Measurements from ENCODE around the gene FBXW10.
A peak's percentile ranks its signal among the peaks of the same experiment; 100 is the strongest.
"Not testable (repeated sequence)": the region's sequence is repeated elsewhere in the genome, so short reads cannot be mapped to it uniquely, and the experiment has no call there.

FBXW10 gene, protein sequence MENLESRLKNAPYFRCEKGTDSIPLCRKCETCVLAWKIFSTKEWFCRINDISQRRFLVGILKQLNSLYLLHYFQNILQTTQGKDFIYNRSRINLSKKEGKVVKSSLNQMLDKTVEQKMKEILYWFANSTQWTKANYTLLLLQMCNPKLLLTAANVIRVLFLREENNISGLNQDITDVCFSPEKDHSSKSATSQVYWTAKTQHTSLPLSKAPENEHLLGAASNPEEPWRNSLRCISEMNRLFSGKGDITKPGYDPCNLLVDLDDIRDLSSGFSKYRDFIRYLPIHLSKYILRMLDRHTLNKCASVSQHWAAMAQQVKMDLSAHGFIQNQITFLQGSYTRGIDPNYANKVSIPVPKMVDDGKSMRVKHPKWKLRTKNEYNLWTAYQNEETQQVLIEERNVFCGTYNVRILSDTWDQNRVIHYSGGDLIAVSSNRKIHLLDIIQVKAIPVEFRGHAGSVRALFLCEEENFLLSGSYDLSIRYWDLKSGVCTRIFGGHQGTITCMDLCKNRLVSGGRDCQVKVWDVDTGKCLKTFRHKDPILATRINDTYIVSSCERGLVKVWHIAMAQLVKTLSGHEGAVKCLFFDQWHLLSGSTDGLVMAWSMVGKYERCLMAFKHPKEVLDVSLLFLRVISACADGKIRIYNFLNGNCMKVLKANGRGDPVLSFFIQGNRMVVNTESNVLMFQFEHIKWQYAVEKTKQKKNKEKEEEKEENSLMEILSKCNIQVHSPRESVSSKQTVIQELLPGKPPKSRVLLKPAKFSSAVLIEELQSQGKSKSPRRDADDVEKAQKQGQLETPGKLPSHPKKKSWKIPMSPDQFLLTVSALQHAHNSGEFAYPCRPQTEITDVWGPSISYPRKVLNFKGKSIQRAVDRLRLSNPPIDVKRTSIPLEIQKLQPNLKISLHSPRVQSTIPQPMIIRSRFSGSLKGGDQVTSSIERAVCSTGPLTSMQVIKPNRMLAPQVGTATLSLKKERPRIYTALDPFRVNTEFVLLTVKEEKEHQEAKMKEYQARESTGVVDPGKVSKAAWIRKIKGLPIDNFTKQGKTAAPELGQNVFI

DNA sequence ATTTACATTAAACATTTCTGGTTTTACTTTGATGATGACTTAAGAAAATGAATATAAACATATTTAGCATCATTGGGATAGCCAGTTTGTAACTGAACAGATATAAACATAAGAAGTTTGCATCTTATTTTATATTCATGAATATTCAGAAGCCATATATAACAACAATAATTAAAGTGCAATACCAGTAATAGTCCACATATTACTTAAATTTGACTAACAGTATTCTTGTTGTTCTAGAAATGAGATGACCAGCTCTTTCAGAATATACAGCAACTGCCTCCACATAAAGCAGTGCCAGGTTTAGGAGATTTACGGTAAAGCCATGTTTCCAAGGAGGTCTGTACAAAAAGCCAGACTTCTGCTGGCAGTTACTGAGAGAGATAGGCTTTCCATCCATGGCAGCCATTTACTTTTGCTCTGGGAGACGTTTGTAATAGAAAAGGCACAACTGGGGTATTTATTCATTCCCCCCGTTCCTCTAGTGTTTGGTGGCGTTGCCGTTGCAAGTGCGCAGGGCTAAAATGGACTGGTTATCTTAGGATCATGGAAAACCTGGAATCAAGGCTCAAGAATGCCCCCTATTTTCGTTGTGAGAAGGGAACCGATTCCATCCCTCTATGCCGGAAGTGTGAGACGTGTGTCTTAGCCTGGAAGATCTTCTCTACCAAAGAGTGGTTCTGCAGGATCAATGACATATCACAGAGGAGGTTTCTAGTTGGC is at the start of gene FBXW10:
Gene FBXW10 (plus strand): TSS at position 356 of the 723 bp plus-strand sequence. CDS start 191 bp downstream, at position 547.
- peak; percentile 32 for DNase-seq (ENCODE audit: low spot score)

DNA sequence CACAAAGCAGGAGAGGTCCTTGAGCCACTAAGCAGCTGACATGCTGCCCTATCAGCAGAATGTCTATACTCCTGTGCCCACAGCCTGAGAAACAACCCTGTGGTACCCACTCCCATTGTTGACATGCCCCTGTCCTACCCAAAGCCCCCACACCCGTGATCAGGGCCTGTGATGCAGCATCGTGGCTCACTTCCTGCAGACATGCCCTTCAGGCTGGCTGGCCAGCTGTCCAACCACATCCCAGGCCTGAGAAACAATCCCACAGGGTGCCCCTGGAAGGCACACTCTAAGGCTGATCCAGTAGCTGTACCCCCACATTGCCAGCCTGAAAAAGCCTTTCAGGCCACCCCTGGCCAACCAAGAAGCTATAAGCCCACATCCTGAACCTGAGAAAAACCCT is 48.7 kb upstream of the FBXW10 start:
- not testable (repeated sequence) for DNase-seq (ENCODE audit: low spot score)

DNA sequence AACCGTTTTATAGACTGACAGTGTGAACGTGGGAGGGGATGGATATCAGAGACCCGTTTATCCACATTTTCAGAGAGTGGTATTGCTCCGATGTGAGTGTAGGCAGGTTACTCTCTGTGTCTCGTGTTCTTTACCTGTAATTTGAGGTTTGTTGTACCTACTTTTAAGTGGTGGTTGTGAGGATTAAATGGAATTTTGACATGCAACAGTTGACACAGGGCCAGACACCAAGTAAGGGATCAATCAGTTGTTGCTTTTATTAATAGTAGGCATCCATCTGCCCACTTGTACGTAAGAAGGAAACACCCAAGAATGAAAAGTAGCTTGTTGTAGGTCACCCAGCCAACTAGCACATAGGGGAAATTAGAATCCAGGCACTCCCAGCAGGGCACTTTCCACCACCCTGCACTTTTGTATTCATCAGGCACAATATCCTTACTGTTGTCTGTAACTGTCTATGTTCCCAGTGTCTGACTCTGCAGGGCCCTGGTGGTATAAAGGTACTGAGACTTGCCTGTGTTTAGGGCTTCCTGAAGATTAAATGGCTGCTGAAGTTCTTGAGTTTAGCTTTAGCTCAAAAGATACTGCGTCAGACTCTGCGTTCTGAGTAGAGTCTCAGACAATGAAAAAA is 45.3 kb upstream of the FBXW10 start:
- DNase-seq (ENCODE audit: low spot score) = not testable (repeated sequence)

DNA sequence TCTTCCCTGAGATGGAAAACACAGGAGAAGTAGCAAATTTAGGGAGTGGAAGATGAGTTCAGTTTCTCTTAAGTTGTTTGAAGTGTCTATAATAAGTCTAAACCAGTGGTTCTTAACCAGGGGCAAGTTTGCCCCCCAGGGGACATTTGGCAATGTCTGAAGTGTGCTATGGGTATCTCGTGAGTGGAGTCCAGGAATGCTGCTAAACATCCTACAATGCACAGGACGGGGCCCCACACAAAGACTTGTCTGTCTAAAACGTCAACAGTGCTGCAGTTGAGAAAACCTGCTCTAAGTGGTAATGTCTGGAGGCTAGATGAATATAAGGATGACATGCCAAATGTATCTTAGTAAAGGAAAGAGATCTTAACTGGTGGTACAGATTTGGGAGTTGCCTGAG is 37.9 kb upstream of the FBXW10 start:
- DNase-seq (ENCODE audit: low spot score) = not testable (repeated sequence)

GRCh38 chr17:18708215-18708614 is 35.6 kb upstream of the FBXW10 start:
- DNase-seq (ENCODE audit: low spot score) = not testable (repeated sequence)

- peak; percentile 81 for DNase-seq (ENCODE audit: low spot score)
These were observed 31.4 kb upstream of the FBXW10 start for GRCh38 chr17:18712354-18712999.

DNA sequence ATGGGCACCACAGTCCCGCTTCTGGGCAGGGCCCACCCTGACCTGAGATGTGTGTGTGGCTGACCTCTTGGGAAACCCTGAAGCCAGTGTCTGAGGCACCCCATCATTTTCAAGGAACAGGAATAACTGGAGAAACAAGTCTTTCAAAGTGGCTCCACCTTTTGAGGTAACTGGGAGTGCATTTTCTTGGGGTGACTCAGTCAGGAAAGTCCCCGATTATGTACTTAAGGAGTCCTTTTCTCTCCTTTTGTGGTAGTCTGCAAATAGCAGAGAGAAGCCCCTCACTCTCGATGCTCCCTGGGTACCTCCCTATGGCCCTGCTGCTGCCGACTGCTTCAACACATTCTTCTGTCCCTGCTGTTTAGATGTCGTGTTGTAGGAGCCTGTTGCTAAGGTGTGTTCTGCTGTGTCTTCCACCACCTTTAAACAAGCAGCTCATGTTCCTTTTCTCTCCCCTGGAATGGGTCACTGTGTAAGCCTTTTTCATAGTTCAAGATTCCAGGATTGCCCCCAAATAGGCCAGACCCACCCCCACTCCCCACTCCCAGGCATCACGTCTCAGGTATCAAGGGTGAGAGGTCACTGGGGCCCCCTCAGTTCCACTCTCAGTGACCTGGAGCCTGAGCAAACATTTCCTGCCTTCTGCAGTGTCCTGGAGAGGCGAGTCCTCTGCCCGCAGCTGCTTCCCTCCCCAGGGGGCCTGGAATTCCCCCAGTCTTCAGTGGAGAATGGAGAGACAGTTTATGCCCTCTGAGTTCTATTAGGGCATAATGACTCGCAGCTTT is 25.0 kb upstream of the FBXW10 start:
- not testable (repeated sequence) for DNase-seq (ENCODE audit: low spot score)

DNA sequence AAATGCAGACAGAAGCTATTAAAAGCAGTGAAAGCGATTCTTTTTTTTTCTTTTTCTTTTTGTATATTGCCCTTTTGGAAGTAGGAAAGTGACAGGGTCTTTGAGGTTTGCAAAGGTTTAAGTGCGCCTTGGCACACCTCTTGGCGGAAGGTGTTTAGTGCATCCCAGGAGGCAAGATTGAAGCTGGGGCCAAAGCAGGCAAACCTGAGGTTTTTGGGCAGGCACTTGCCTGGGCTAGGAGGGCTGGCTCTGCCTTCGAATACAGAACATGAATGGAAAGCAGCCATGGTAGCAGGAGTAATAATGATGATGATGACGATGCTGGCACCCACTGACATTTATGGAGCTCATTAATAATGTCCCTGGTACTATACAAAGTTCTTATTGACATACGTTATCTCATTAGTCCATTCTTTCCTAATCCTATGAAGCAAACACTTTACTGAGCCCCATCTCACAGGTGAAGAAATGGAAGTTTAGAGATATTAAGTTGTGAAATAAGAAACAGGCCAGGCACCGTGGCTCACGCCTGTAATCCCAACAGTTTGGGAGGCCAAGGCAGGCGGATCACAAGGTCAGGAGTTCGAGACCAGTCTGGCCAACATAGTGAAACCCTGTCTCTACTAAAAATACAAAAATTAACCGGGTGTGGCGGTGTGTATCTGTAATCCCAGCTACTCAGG is 24.3 kb upstream of the FBXW10 start:
- not testable (repeated sequence) for DNase-seq (ENCODE audit: low spot score)

GRCh38 chr17:18721775-18722547 is 21.9 kb upstream of the FBXW10 start:
- not testable (repeated sequence) for DNase-seq (ENCODE audit: low spot score)

- DNase-seq (ENCODE audit: low spot score) = not testable (repeated sequence)
These were observed 21.2 kb upstream of the FBXW10 start for GRCh38 chr17:18722612-18723011.

DNA sequence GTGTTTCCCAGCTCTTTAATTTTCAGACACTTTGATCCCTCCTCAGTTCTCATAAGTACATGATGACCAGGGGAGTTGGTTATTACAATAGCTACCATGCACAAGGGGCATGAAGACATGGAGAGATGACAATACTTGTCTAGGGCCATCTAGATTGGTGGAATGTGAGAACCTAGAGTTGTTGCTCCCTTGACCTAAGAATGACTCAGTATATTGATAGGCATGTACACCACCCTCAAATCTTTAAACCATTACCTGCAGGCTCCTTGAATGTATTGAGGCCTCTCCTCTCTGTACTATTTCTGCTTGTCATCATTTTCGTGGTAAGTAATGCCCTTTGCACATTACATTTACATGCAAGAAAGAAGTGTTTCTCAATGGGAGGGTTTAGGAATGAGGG is 20.3 kb upstream of the FBXW10 start:
- DNase-seq (ENCODE audit: low spot score) = not testable (repeated sequence)

- not testable (repeated sequence) for DNase-seq (ENCODE audit: low spot score)
These were observed 11.4 kb upstream of the FBXW10 start for GRCh38 chr17:18732438-18732837.

DNA sequence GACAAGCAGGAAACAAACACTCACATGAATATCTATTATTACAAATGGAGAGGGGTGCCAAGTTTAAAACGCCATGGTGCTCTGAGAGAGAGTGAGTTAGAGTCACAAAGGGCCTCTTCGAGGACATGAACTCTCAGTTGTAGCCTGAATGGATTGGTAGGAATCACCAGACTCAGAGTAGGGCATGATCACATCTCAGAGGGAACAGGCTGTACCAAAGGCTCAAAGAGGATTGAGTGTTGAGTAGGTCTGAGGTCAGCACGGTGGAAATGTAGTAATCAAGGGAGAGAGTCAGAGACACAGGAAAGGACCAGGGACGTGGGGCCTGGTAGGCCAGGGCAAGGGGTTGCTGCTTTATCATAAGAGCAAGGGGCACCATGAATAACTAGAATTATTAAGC is 10.5 kb upstream of the FBXW10 start:
- DNase-seq (ENCODE audit: low spot score) = not testable (repeated sequence)

- DNase-seq (ENCODE audit: low spot score) = peak; percentile 62
These were observed 4.0 kb upstream of the FBXW10 start for GRCh38 chr17:18739616-18740391.

DNA sequence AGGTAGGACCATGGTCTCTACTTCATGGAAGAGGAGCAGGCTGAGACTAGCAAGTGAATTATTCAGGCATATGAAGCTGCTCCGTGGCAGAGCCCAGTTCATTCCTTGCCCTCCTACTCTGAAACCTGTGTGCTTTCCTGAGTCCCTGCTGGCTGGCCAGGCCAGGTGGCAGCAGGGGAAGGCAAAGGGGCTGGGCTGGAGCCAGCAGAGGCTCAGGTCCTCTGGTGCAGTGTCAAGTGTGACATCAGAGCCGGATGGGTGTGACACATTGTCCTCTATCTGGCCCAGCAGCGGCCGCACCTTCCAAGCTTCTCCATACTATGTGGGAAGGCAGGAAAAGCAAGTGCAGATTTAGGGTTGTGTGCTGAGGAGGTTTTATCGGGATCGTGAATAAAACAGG is 2.6 kb upstream of the FBXW10 start:
- DNase-seq (ENCODE audit: low spot score) = peak; percentile 81

GRCh38 chr17:18744726-18745125 is 872 bp downstream of the FBXW10 start:
- DNase-seq (ENCODE audit: low spot score) = not testable (repeated sequence)

DNA sequence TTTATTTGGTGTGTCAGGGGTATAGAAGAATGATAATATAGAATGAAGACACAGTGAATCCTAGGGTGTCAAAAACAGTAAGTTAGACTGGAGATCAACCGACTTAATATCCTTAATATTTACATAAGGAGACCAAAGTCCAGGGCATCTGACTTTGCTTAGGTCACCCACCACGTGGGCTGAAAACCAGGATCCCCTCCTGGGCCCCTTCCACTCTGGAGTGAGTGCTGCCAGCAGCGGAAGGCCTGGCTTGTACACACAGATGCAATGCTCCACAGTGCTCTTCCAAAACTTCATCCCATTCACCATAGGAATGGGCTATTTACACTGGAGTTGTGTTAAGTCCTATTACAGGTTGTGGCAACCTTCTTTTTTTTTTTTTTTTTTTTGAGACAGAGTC is 2.7 kb downstream of the FBXW10 start:
- not testable (repeated sequence) for DNase-seq (ENCODE audit: low spot score)

DNA sequence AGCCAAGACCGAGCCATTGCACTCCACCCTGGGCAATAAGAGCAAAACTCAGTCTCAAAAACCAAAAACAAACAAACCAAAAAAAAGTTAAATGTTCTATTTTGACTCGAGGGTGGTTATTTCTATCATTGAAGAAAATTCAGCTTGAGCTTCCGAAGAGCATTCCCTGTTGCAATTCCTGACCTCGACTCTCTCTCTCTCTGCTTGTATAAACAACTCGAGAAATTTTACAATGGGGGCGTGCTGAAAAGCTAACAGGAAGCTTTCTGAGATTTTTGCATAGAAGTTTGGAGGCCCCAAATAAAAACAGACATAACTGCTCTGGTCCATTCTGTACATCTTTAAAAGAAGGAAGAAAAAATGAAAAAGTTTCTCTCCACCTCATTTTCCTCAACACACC is 3.6 kb downstream of the FBXW10 start:
- DNase-seq (ENCODE audit: low spot score) = not testable (repeated sequence)
